CD14-positive monocyte (primary cell): ENCODE measurements around the gene ACADS. TPM values are rescaled to one million over a fixed set of nuclear protein-coding genes. Genes with fewer than 3 reads are reported as not detected.

Experiments used
- DNase-seq, 3 donors: peaks; one replicate each; pipeline ENCODE4 v3.0.0-alpha.2; 2011 to 2022
- H2AFZ ChIP-seq: 2 replicates; pipeline ENCODE4 v1.6.0; 2012; ENCODE audit warnings: mild to moderate bottlenecking, low read depth, low read length, inconsistent platforms; ENCODE audit not compliant: insufficient read depth, poor library complexity, severe bottlenecking
- H3K27ac ChIP-seq, 2 donors: 1 replicate in 1 of 2; 2 replicates in 1 of 2; pipeline ENCODE4 v1.5.1; 2012 to 2013; ENCODE audit warnings: low read length in 2 of 2, control low read depth in 1 of 2, inconsistent platforms in 1 of 2, low read depth in 1 of 2, mild to moderate bottlenecking in 1 of 2
- H3K27me3 ChIP-seq, 2 donors: one replicate each; pipeline versions ENCODE4 v1.6.0 to v1.6.1; 2011 to 2013; ENCODE audit warnings: low read length in 2 of 2; ENCODE audit not compliant: control insufficient read depth in 2 of 2, insufficient read depth in 2 of 2
- H3K36me3 ChIP-seq, 2 donors: replicated peaks in 1 of 2; 1 replicate in 1 of 2; 2 replicates in 1 of 2; pipeline versions ENCODE4 v1.5.1 to v1.6.1; 2012 to 2013; ENCODE audit warnings: low read length in 2 of 2, control low read depth in 1 of 2, inconsistent platforms in 1 of 2, mild to moderate bottlenecking in 1 of 2; ENCODE audit not compliant: insufficient read depth in 2 of 2, control insufficient read depth in 1 of 2
- H3K4me1 ChIP-seq, 2 donors: 1 replicate in 1 of 2; 2 replicates in 1 of 2; pipeline versions ENCODE4 v1.5.1 to v1.6.1; 2012 to 2013; ENCODE audit warnings: low read length in 2 of 2, control low read depth in 1 of 2, inconsistent platforms in 1 of 2, mild to moderate bottlenecking in 1 of 2, moderate library complexity in 1 of 2; ENCODE audit not compliant: insufficient read depth in 2 of 2, control insufficient read depth in 1 of 2
- H3K4me2 ChIP-seq: replicated peaks from 2 replicates; pipeline ENCODE3; 2012; ENCODE audit warnings: low read length, moderate library complexity, mild to moderate bottlenecking; ENCODE audit not compliant: poor library complexity, severe bottlenecking; ENCODE audit errors: extremely low read depth
- H3K4me3 ChIP-seq, 3 experiments: fragments of 200-600 bp in 1 of 3; sonication (generic) in 1 of 3; replicated peaks in 1 of 3; 1 replicate in 2 of 3; 2 replicates in 1 of 3; pipeline ENCODE4 v1.5.1; 2011 to 2013; ENCODE audit warnings: low read length in 3 of 3, mild to moderate bottlenecking in 3 of 3, control low read depth in 2 of 3, low read depth in 2 of 3, inconsistent platforms in 1 of 3, moderate library complexity in 1 of 3
- H3K79me2 ChIP-seq: 2 replicates; pipeline ENCODE4 v1.6.0; 2012; ENCODE audit warnings: mild to moderate bottlenecking, control low read depth, inconsistent platforms, low read length, moderate library complexity; ENCODE audit not compliant: insufficient read depth
- H3K9ac ChIP-seq: 2 replicates; pipeline ENCODE4 v1.6.0; 2017; ENCODE audit warnings: low read length, mild to moderate bottlenecking; ENCODE audit not compliant: insufficient read depth, poor library complexity, severe bottlenecking
- H3K9me3 ChIP-seq, 2 donors: replicated peaks in 1 of 2; 1 replicate in 1 of 2; 2 replicates in 1 of 2; pipeline versions ENCODE4 v1.5.1 to v1.6.1; 2012 to 2013; ENCODE audit warnings: low read length in 2 of 2, control low read depth in 1 of 2; ENCODE audit not compliant: control insufficient read depth in 1 of 2, insufficient read depth in 1 of 2
- H4K20me1 ChIP-seq: 2 replicates; pipeline ENCODE4 v1.6.0; 2012; ENCODE audit warnings: mild to moderate bottlenecking, low read length, control low read depth, moderate library complexity; ENCODE audit not compliant: insufficient read depth
- H3K27ac Mint-ChIP-seq, 7 donors: one replicate each; pipeline ENCODE4 v1.8.0; 2020; ENCODE audit warnings: mild to moderate bottlenecking in 7 of 7, mixed read lengths in 7 of 7, moderate library complexity in 6 of 7, inconsistent platforms in 2 of 7
- H3K27me3 Mint-ChIP-seq, 3 donors: one replicate each; pipeline ENCODE4 v1.8.0; 2021 to 2022; ENCODE audit warnings: low read depth in 3 of 3, mild to moderate bottlenecking in 3 of 3, mixed read lengths in 3 of 3, moderate library complexity in 3 of 3, inconsistent platforms in 1 of 3
- H3K36me3 Mint-ChIP-seq, 2 donors: one replicate each; pipeline ENCODE4 v1.8.0; 2020; ENCODE audit warnings: mixed read lengths in 2 of 2, inconsistent platforms in 1 of 2, mild to moderate bottlenecking in 1 of 2
- H3K4me1 Mint-ChIP-seq: one replicate; pipeline ENCODE4 v1.8.0; 2020; ENCODE audit warnings: mild to moderate bottlenecking, mixed read lengths
- H3K4me3 Mint-ChIP-seq, 2 donors: one replicate each; pipeline ENCODE4 v1.8.0; 2020; ENCODE audit warnings: mild to moderate bottlenecking in 2 of 2, mixed read lengths in 2 of 2, moderate library complexity in 1 of 2
- H3K9me3 Mint-ChIP-seq, 7 donors: one replicate each; pipeline ENCODE4 v1.8.0; 2020 to 2022; ENCODE audit warnings: mixed read lengths in 7 of 7, mild to moderate bottlenecking in 6 of 7, moderate library complexity in 6 of 7, inconsistent platforms in 2 of 7
- WGBS: methylation state at CpG from one replicate; pipeline ENCODE4 v1.1.5; 2013; ENCODE audit warnings: missing lambda C conversion rate; ENCODE audit not compliant: insufficient coverage; 5-methylcytosine and 5-hydroxymethylcytosine counted together
- intact Hi-C, 2 donors: fragments of 100-400 bp; cut with micrococcal nuclease; formaldehyde crosslinking; loops; one replicate each; pipeline versions ENCODE4 v1.15.0 to v1.15.1; 2023
- polyA plus RNA-seq, 3 donors: library from polyadenylated mRNA; depleted of rRNA in 1 of 3; unstranded in 2 of 3; stranded (reverse) in 1 of 3; fragments of 300-500 nt in 2 of 3; fragments of >200 nt in 1 of 3; fragmentation: Illumina TruSeq in 2 of 3; gene quantifications; 1 replicate in 2 of 3; 2 replicates in 1 of 3; pipeline ENCODE4 v1.2.3, GENCODE V29; 2012 to 2021
- TF ChIP-seq, protein P1 (sequence below): fragments of 200-600 bp; IDR thresholded peaks from one replicate; pipeline ENCODE4 v1.8.0; 2022; ENCODE audit warnings: antibody characterized with exemption, mild to moderate bottlenecking

ACADS gene
- polyA plus RNA-seq, 3 donors, result 9.2 to 25.1 (median 18.2) TPM

DNA sequence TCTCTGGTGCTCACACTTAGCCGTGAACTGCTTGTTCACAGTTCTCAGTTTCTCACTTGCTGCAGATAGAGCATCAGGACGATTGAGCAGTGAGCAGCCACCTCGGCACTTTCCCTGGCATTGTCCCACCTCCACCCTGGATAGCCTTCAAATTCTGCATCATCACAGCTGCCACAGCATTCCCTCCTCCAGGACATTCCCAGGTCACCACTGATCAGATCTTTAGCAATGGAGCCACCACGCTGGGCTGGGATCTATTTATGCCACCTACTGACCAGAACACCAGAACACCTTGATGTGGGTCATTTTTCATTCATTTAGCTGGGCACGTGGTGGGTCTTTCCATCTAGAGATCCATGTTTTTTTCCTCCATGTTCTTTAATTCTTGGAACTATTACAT, 23.6 kb downstream of the ACADS start:
- no peak overlapping the region for H3K4me2 ChIP-seq
- no peak for DNase-seq
- H3K9me3 ChIP-seq, result no peaks in the 10 kb centered on the region
- peaks cover 0 to 6% (median 0%) of the 10 kb centered on the region in 7 donors for H3K9me3 Mint-ChIP-seq
- no peak overlapping the region for H3K27ac ChIP-seq
- 96% methylated on average over 4 of the region's 5 CpGs for WGBS
- H3K4me1 Mint-ChIP-seq, result no peaks in the 10 kb centered on the region
- H3K9ac ChIP-seq, result no peak overlapping the region
- no peaks in the 10 kb centered on the region for H3K36me3 ChIP-seq
- peaks cover 2 to 7% (median 5%) of the 10 kb centered on the region in 3 donors for H3K27me3 Mint-ChIP-seq
- H3K79me2 ChIP-seq, result no peaks in the 10 kb centered on the region
- H3K4me3 Mint-ChIP-seq, result no peak overlapping the region
- no peak overlapping the region for H3K4me3 ChIP-seq
- H3K27ac Mint-ChIP-seq, result peak overlapping the region in 2 of 7 donors; percentile 1 to 2
- H2AFZ ChIP-seq, result no peak overlapping the region
- intact Hi-C loops, result no loop called here
- H3K36me3 Mint-ChIP-seq, result no peaks in the 10 kb centered on the region
- no peaks in the 10 kb centered on the region for H3K27me3 ChIP-seq
- H3K4me1 ChIP-seq, result no peaks in the 10 kb centered on the region
- TF ChIP-seq, protein P1, sequence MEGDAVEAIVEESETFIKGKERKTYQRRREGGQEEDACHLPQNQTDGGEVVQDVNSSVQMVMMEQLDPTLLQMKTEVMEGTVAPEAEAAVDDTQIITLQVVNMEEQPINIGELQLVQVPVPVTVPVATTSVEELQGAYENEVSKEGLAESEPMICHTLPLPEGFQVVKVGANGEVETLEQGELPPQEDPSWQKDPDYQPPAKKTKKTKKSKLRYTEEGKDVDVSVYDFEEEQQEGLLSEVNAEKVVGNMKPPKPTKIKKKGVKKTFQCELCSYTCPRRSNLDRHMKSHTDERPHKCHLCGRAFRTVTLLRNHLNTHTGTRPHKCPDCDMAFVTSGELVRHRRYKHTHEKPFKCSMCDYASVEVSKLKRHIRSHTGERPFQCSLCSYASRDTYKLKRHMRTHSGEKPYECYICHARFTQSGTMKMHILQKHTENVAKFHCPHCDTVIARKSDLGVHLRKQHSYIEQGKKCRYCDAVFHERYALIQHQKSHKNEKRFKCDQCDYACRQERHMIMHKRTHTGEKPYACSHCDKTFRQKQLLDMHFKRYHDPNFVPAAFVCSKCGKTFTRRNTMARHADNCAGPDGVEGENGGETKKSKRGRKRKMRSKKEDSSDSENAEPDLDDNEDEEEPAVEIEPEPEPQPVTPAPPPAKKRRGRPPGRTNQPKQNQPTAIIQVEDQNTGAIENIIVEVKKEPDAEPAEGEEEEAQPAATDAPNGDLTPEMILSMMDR, result no peak
- H4K20me1 ChIP-seq, result no peaks in the 10 kb centered on the region

- Histone ChIP-seq H4K20me1 (no peaks in the 10 kb centered on the region), H3K4me1 (no peaks in the 10 kb centered on the region), H3K36me3 (no peaks in the 10 kb centered on the region), H3K4me3 (no peak overlapping the region), H3K27ac (no peak overlapping the region), H3K9me3 (peaks cover 6% of the 10 kb centered on the region in 2 donors), H3K79me2 (no peaks in the 10 kb centered on the region), H3K9ac (no peak overlapping the region), H3K4me2 (no peak overlapping the region), H2AFZ (no peak overlapping the region), H3K27me3 (no peaks in the 10 kb centered on the region)
- intact Hi-C loops, result no loop called here
- 100% methylated on average over 4 of the region's 5 CpGs for WGBS
- no peak overlapping the region for H3K27ac Mint-ChIP-seq
- no peak for DNase-seq
- H3K27me3 Mint-ChIP-seq, result peaks cover 2 to 10% (median 5%) of the 10 kb centered on the region in 3 donors
- TF ChIP-seq, protein P1, result no peak
- H3K4me3 Mint-ChIP-seq, result no peak overlapping the region
- H3K36me3 Mint-ChIP-seq, result no peaks in the 10 kb centered on the region
- H3K9me3 Mint-ChIP-seq, result peaks cover 4 to 18% (median 12%) of the 10 kb centered on the region in 7 donors
- no peaks in the 10 kb centered on the region for H3K4me1 Mint-ChIP-seq
Measured at GRCh38 chr12:120750806-120751205, 25.2 kb downstream of the ACADS start.
